ENCODE results near the gene PTPRM.

The PTPRM gene

GRCh38 chr18:7605705-7606104 lies 38.6 kb downstream of the PTPRM start:
- Histone ChIP-seq H3K27me3 (ENCODE audit: low read length) (no peaks in the 10 kb centered on the region), H3F3A (ENCODE audit: insufficient read depth) (no peaks in the 10 kb centered on the region), H3K9me2 (replicated peaks; ENCODE audit: insufficient read depth, low read length) (no peaks in the 10 kb centered on the region), H3K4me2 (ENCODE audit: low read depth, low read length, poor library complexity, severe bottlenecking) (no peak overlapping the region), H3K27ac (ENCODE audit: low read depth, low read length) (no peak overlapping the region), H2AFZ (ENCODE audit: low read depth, low read length, severe bottlenecking) (no peak overlapping the region), H3K9ac (ENCODE audit: low read length) (no peak overlapping the region), H3K4me3 (ENCODE audit: insufficient read depth, low read length, poor library complexity, severe bottlenecking) (no peak overlapping the region), H3K9me3 (ENCODE audit: insufficient read depth, low read length) (no peaks in the 10 kb centered on the region), H3K36me3 (ENCODE audit: low read length) (no peaks in the 10 kb centered on the region), H4K20me1 (ENCODE audit: low read depth, low read length) (no peaks in the 10 kb centered on the region), H3K79me2 (ENCODE audit: insufficient read depth, low read length) (no peaks in the 10 kb centered on the region)
- TF ChIP-seq EZH2phosphoT487 (conservative IDR thresholded peaks at IDR 0.05; ENCODE audit: low read length): no peak
- no peak for TF ChIP-seq CTCF (IDR thresholded peaks at IDR 0.05; ENCODE audit: insufficient read depth, low read length, poor library complexity, severe bottlenecking)

- Histone ChIP-seq H3K9me3 (ENCODE audit: insufficient read depth, low read length) (no peaks in the 10 kb centered on the region), H3K9me2 (replicated peaks; ENCODE audit: insufficient read depth, low read length) (no peaks in the 10 kb centered on the region), H4K20me1 (ENCODE audit: low read depth, low read length) (no peaks in the 10 kb centered on the region), H3K79me2 (ENCODE audit: insufficient read depth, low read length) (no peaks in the 10 kb centered on the region), H3K27ac (ENCODE audit: low read depth, low read length) (no peak overlapping the region), H2AFZ (ENCODE audit: low read depth, low read length, severe bottlenecking) (no peak overlapping the region), H3K36me3 (ENCODE audit: low read length) (no peaks in the 10 kb centered on the region), H3F3A (ENCODE audit: insufficient read depth) (no peaks in the 10 kb centered on the region), H3K4me3 (ENCODE audit: insufficient read depth, low read length, poor library complexity, severe bottlenecking) (no peak overlapping the region), H3K27me3 (ENCODE audit: low read length) (no peaks in the 10 kb centered on the region), H3K9ac (ENCODE audit: low read length) (no peak overlapping the region), H3K4me2 (ENCODE audit: low read depth, low read length, poor library complexity, severe bottlenecking) (no peak overlapping the region)
- TF ChIP-seq CTCF (IDR thresholded peaks at IDR 0.05; ENCODE audit: insufficient read depth, low read length, poor library complexity, severe bottlenecking) (no peak), EZH2phosphoT487 (conservative IDR thresholded peaks at IDR 0.05; ENCODE audit: low read length) (no peak)
These were observed 40.5 kb downstream of the PTPRM start for GRCh38 chr18:7607540-7608173.

GRCh38 chr18:7608174-7608550 lies 41.0 kb downstream of the PTPRM start:
- TF ChIP-seq EZH2phosphoT487 (conservative IDR thresholded peaks at IDR 0.05; ENCODE audit: low read length) (no peak), CTCF (IDR thresholded peaks at IDR 0.05; ENCODE audit: insufficient read depth, low read length, poor library complexity, severe bottlenecking) (no peak)
- no peaks in the 10 kb centered on the region for H4K20me1 ChIP-seq (ENCODE audit: low read depth, low read length)
- H3K36me3 ChIP-seq (ENCODE audit: low read length): no peaks in the 10 kb centered on the region
- no peak overlapping the region for H3K4me3 ChIP-seq (ENCODE audit: insufficient read depth, low read length, poor library complexity, severe bottlenecking)
- no peak overlapping the region for H3K27ac ChIP-seq (ENCODE audit: low read depth, low read length)
- H3K79me2 ChIP-seq (ENCODE audit: insufficient read depth, low read length): no peaks in the 10 kb centered on the region
- no peaks in the 10 kb centered on the region for H3K9me3 ChIP-seq (ENCODE audit: insufficient read depth, low read length)
- H3K4me2 ChIP-seq (ENCODE audit: low read depth, low read length, poor library complexity, severe bottlenecking): no peak overlapping the region
- H3K27me3 ChIP-seq (ENCODE audit: low read length): no peaks in the 10 kb centered on the region
- no peak overlapping the region for H3K9ac ChIP-seq (ENCODE audit: low read length)
- H3F3A ChIP-seq (ENCODE audit: insufficient read depth): no peaks in the 10 kb centered on the region
- no peak overlapping the region for H2AFZ ChIP-seq (ENCODE audit: low read depth, low read length, severe bottlenecking)
- no peaks in the 10 kb centered on the region for H3K9me2 ChIP-seq (replicated peaks; ENCODE audit: insufficient read depth, low read length)

All from SU-DHL-6 (cell line).